Neural cell (in vitro differentiated cells): ENCODE data around the gene PCDHA7. TPM values are rescaled to one million over a fixed set of nuclear protein-coding genes. Genes with fewer than 3 reads are reported as not detected.

ENCODE experiments used
- H2AFZ ChIP-seq: fragments of 200-600, 300-800 bp; sonication (generic), shearing (Covaris generic); 2 replicates; pipeline ENCODE4 v1.6.0; 2014; ENCODE audit warnings: low read depth, mild to moderate bottlenecking, antibody characterized with exemption, low read length, moderate library complexity
- H3F3A ChIP-seq: fragments of 200-600 bp; shearing (Covaris generic); 2 replicates; pipeline ENCODE4 v1.6.1; 2016; ENCODE audit warnings: mild to moderate bottlenecking, moderate library complexity, mixed read lengths, antibody characterized with exemption, low read length; ENCODE audit not compliant: insufficient read depth, poor library complexity, severe bottlenecking
- H3K27ac ChIP-seq: fragments of 200-600, 300-800 bp; sonication (generic), shearing (Covaris generic); 2 replicates; pipeline ENCODE4 v1.5.1; 2014; ENCODE audit warnings: mild to moderate bottlenecking, low read length, moderate library complexity
- H3K27me3 ChIP-seq: fragments of 300-800, 200-600 bp; sonication (generic), shearing (Covaris generic); 2 replicates; pipeline ENCODE4 v1.6.0; 2014; ENCODE audit warnings: mild to moderate bottlenecking, low read depth, low read length, moderate library complexity; ENCODE audit not compliant: insufficient read depth
- H3K36me3 ChIP-seq: fragments of 300-800, 200-600 bp; sonication (generic), shearing (Covaris generic); 2 replicates; pipeline ENCODE4 v1.5.1; 2014; ENCODE audit warnings: mild to moderate bottlenecking, antibody characterized with exemption, low read length, moderate library complexity; ENCODE audit not compliant: insufficient read depth
- H3K4me2 ChIP-seq: fragments of 300-800, 200-600 bp; sonication (generic), shearing (Covaris generic); 2 replicates; pipeline ENCODE4 v1.6.0; 2014; ENCODE audit warnings: mild to moderate bottlenecking, low read length
- H3K4me3 ChIP-seq: fragments of 300-800, 200-600 bp; sonication (generic), shearing (Covaris generic); 2 replicates; pipeline ENCODE4 v1.5.1; 2014; ENCODE audit warnings: mild to moderate bottlenecking, low read length, moderate library complexity
- H3K79me2 ChIP-seq: fragments of 200-600 bp; shearing (Covaris generic); replicated peaks from 2 replicates; pipeline ENCODE4 v1.6.0; 2014; ENCODE audit warnings: mild to moderate bottlenecking, low read length, moderate library complexity; ENCODE audit not compliant: insufficient read depth
- H3K9ac ChIP-seq: fragments of 300-800, 200-600 bp; sonication (generic), shearing (Covaris generic); 2 replicates; pipeline ENCODE4 v1.6.1; 2016; ENCODE audit warnings: mild to moderate bottlenecking, low read length, mixed read lengths
- H3K9me2 ChIP-seq: fragments of 200-600 bp; shearing (Covaris generic); 2 replicates; pipeline ENCODE4 v1.6.1; 2016; ENCODE audit warnings: mild to moderate bottlenecking, low read length, mixed read lengths; ENCODE audit not compliant: insufficient read depth
- H3K9me3 ChIP-seq: fragments of 200-600, 300-800 bp; sonication (generic), shearing (Covaris generic); 2 replicates; pipeline ENCODE4 v1.6.1; 2016; ENCODE audit warnings: mild to moderate bottlenecking, mixed run types, low read length, moderate library complexity, mixed read lengths
- H4K20me1 ChIP-seq: fragments of 200-600 bp; shearing (Covaris generic); 2 replicates; pipeline ENCODE4 v1.6.1; 2016; ENCODE audit warnings: mild to moderate bottlenecking, mixed run types; ENCODE audit not compliant: insufficient read depth
- CTCF ChIP-seq: fragments of 450-650 bp; IDR thresholded peaks from 2 replicates; pipeline ENCODE4 v1.5.1; 2014; ENCODE audit warnings: antibody characterized with exemption, mild to moderate bottlenecking, moderate library complexity; ENCODE audit not compliant: poor library complexity, severe bottlenecking
- EP300 ChIP-seq: fragments of 450-650 bp; conservative IDR thresholded peaks from 2 replicates; pipeline ENCODE4 v1.6.1; 2014; ENCODE audit warnings: antibody characterized with exemption, mild to moderate bottlenecking, moderate library complexity; ENCODE audit not compliant: poor library complexity, severe bottlenecking
- EZH2 ChIP-seq: fragments of 200-600, 300-800 bp; shearing (Covaris generic), sonication (generic); IDR thresholded peaks from 2 replicates; pipeline ENCODE4 v1.6.1; 2014; ENCODE audit warnings: antibody characterized with exemption, low read length, borderline replicate concordance, mild to moderate bottlenecking; ENCODE audit not compliant: insufficient read depth, poor library complexity, severe bottlenecking
- MXI1 ChIP-seq: fragments of 450-650 bp; conservative IDR thresholded peaks from 2 replicates; pipeline ENCODE4 v1.6.1; 2014; ENCODE audit warnings: antibody characterized with exemption, mild to moderate bottlenecking; ENCODE audit not compliant: poor library complexity, severe bottlenecking
- POLR2AphosphoS5 ChIP-seq: IDR thresholded peaks from 2 replicates; pipeline ENCODE4 v1.6.1; 2012
- RAD21 ChIP-seq: fragments of 450-650 bp; conservative IDR thresholded peaks from 2 replicates; pipeline ENCODE4 v1.6.1; 2014; ENCODE audit warnings: antibody characterized with exemption, mild to moderate bottlenecking, moderate library complexity
- REST ChIP-seq: IDR thresholded peaks from 2 replicates; pipeline ENCODE4 v1.6.1; 2012; ENCODE audit warnings: borderline replicate concordance
- SMC3 ChIP-seq: fragments of 450-650 bp; conservative IDR thresholded peaks from 2 replicates; pipeline ENCODE4 v1.6.1; 2014; ENCODE audit warnings: antibody characterized with exemption, mild to moderate bottlenecking, moderate library complexity; ENCODE audit not compliant: poor library complexity
- TAF1 ChIP-seq: IDR thresholded peaks from 2 replicates; pipeline ENCODE4 v1.6.1; 2012; ENCODE audit warnings: low read depth
- polyA plus RNA-seq: library from polyadenylated mRNA; depleted of rRNA; stranded (reverse); fragments of >200 nt; gene quantifications from 2 replicates; pipeline ENCODE4 v1.2.3, GENCODE V29; 2014

The PCDHA7 gene
- polyA plus RNA-seq, 1 donor from 2014 or later: 2.9 TPM

GRCh38 chr5:140796718-140797095, 37.4 kb upstream of the PCDHA7 start:
- Histone ChIP-seq H4K20me1 (no peaks in the 10 kb centered on the region), H2AFZ (no peak overlapping the region), H3K27ac (no peak overlapping the region), H3K36me3 (peaks cover 26% of the 10 kb centered on the region), H3K79me2 (peaks cover 5% of the 10 kb centered on the region), H3K9me3 (peaks cover 71% of the 10 kb centered on the region), H3K4me2 (no peak overlapping the region), H3K9me2 (no peaks in the 10 kb centered on the region), H3F3A (no peaks in the 10 kb centered on the region), H3K27me3 (no peaks in the 10 kb centered on the region), H3K9ac (no peak overlapping the region), H3K4me3 (peak overlapping the region; percentile 59)
- TF ChIP-seq EP300 (no peak), MXI1 (no peak), EZH2 (no peak), REST (no peak), POLR2AphosphoS5 (no peak), CTCF (no peak), TAF1 (no peak), RAD21 (no peak)

- H3K4me2 ChIP-seq: no peak within 1 kb of the TSS
- peaks cover 35% of the 10 kb centered on the region for H3K36me3 ChIP-seq
- H3K27me3 ChIP-seq: no peaks in the 10 kb centered on the region
- no peak for TF ChIP-seq MXI1
- TF ChIP-seq POLR2AphosphoS5: no peak
- no peak for TF ChIP-seq REST
- TF ChIP-seq CTCF: no peak
- no peak for TF ChIP-seq SMC3
- no peak for TF ChIP-seq EZH2
- TF ChIP-seq RAD21: no peak
- TF ChIP-seq TAF1: no peak
- no peak for TF ChIP-seq EP300
- H3K9ac ChIP-seq: no peak within 1 kb of the TSS
- H3K9me2 ChIP-seq: no peaks in the 10 kb centered on the region
- H3F3A ChIP-seq: no peaks in the 10 kb centered on the region
- H3K9me3 ChIP-seq: peaks cover 54% of the 10 kb centered on the region
- H4K20me1 ChIP-seq: no peaks in the 10 kb centered on the region
- no peak within 1 kb of the TSS for H2AFZ ChIP-seq
- H3K27ac ChIP-seq: no peak within 1 kb of the TSS
- H3K79me2 ChIP-seq: peaks cover 22% of the 10 kb centered on the region
- no peak within 1 kb of the TSS for H3K4me3 ChIP-seq
Measured at GRCh38 chr5:140800816-140801493, 33.1 kb upstream of the PCDHA7 start, which contains the start of gene PCDHA3. PCDHA3 (plus strand) TSS chr5:140801057.
